Breast epithelium (tissue), 4 donors: ENCODE data around the gene CHSY3. TPM values are rescaled to one million over a fixed set of nuclear protein-coding genes. Genes with fewer than 3 reads are reported as not detected.

Source experiments
- DNase-seq, 2 donors: peaks; one replicate each; pipeline ENCODE4 v3.0.0-alpha.2; 2019; ENCODE audit warnings: low spot score in 2 of 2
- H3K27ac ChIP-seq, 2 donors: fragments of 200-600 bp; sonication (generic) in 1 of 2; one replicate each; pipeline ENCODE4 v1.5.1; 2016 to 2019; ENCODE audit warnings: mild to moderate bottlenecking in 1 of 2
- H3K27me3 ChIP-seq, 2 donors: fragments of 200-600 bp; sonication (generic) in 1 of 2; one replicate each; pipeline versions ENCODE4 v1.5.1 to v1.6.0; 2017 to 2019; ENCODE audit warnings: control low read depth in 1 of 2, mild to moderate bottlenecking in 1 of 2
- H3K36me3 ChIP-seq: fragments of 200-600 bp; one replicate; pipeline ENCODE4 v1.5.1; 2019
- H3K4me1 ChIP-seq, 2 donors: fragments of 200-600 bp; sonication (generic); one replicate each; pipeline ENCODE4 v1.5.1; 2016 to 2019; ENCODE audit warnings: control low read depth in 1 of 2
- H3K4me3 ChIP-seq, 3 donors: fragments of 200-600 bp; sonication (generic); 1 replicate in 2 of 3; 2 replicates in 1 of 3; pipeline ENCODE4 v1.5.1; 2016 to 2019; ENCODE audit warnings: mild to moderate bottlenecking in 3 of 3, moderate library complexity in 2 of 3
- H3K9me3 ChIP-seq, 2 donors: fragments of 200-600 bp; sonication (generic) in 1 of 2; one replicate each; pipeline ENCODE4 v1.5.1; 2016 to 2019; ENCODE audit warnings: control low read depth in 1 of 2
- POLR2A ChIP-seq: fragments of 450-650 bp; IDR thresholded peaks from one replicate; pipeline ENCODE4 v1.6.1; 2016; ENCODE audit warnings: antibody characterized with exemption, mild to moderate bottlenecking, moderate library complexity
- POLR2AphosphoS5 ChIP-seq, 3 donors: sonication (generic); formaldehyde crosslinking; IDR thresholded peaks; one replicate each; pipeline ENCODE4 v1.6.1; 2017; ENCODE audit warnings: antibody characterized with exemption in 3 of 3
- intact Hi-C: fragments of 100-400 bp; cut with DNase I; formaldehyde crosslinking; loops from one replicate; pipeline ENCODE4 v1.15.1; 2023; ENCODE audit warnings: low total_unique reads
- total RNA-seq, 3 donors: library from RNA; depleted of rRNA; stranded (reverse); fragments of >200 nt; gene quantifications; one replicate each; pipeline ENCODE4 v1.1.0, GENCODE V29; 2016
- TF ChIP-seq, protein P1 (sequence below), 3 donors: fragments of 450-650 bp; IDR thresholded peaks; one replicate each; pipeline ENCODE4 v1.5.1; 2016 to 2017; ENCODE audit warnings: antibody characterized with exemption in 3 of 3, mild to moderate bottlenecking in 3 of 3, moderate library complexity in 3 of 3

CHSY3 gene
- total RNA-seq, 3 donors from 2014 or later: 2.5 to 4.9 (median 3.7) TPM

DNA sequence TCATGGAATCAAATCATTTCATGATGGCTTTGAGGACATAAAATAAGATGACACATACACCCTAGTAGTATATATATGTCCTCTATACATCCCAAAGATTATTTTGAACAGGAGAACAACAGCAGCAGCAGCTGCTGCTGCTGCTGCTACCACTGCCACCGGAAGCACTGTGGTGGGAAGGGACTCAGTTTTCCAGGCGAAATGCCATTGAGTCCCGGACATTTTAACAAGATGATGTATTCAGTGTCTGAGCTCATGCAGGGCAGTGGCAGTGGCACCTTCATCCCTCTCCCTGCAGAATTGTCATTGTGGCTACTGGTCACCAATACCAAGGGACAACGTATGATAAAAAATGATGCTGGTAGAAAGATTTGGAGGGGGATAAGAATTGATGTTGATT, 151.3 kb downstream of the CHSY3 start:
- DNase-seq: no peak
- H3K9me3 ChIP-seq: no peaks in the 10 kb centered on the region
- no peak overlapping the region for H3K27ac ChIP-seq
- H3K4me3 ChIP-seq: no peak overlapping the region
- H3K27me3 ChIP-seq: no peaks in the 10 kb centered on the region
- H3K36me3 ChIP-seq: no peaks in the 10 kb centered on the region
- no peaks in the 10 kb centered on the region for H3K4me1 ChIP-seq
- intact Hi-C loops: no loop called here
- TF ChIP-seq POLR2A (no peak), POLR2AphosphoS5 (IDR thresholded peaks at IDR 0.05) (no peak)
- TF ChIP-seq, protein P1, sequence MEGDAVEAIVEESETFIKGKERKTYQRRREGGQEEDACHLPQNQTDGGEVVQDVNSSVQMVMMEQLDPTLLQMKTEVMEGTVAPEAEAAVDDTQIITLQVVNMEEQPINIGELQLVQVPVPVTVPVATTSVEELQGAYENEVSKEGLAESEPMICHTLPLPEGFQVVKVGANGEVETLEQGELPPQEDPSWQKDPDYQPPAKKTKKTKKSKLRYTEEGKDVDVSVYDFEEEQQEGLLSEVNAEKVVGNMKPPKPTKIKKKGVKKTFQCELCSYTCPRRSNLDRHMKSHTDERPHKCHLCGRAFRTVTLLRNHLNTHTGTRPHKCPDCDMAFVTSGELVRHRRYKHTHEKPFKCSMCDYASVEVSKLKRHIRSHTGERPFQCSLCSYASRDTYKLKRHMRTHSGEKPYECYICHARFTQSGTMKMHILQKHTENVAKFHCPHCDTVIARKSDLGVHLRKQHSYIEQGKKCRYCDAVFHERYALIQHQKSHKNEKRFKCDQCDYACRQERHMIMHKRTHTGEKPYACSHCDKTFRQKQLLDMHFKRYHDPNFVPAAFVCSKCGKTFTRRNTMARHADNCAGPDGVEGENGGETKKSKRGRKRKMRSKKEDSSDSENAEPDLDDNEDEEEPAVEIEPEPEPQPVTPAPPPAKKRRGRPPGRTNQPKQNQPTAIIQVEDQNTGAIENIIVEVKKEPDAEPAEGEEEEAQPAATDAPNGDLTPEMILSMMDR (IDR thresholded peaks at IDR 0.05): no peak

DNA sequence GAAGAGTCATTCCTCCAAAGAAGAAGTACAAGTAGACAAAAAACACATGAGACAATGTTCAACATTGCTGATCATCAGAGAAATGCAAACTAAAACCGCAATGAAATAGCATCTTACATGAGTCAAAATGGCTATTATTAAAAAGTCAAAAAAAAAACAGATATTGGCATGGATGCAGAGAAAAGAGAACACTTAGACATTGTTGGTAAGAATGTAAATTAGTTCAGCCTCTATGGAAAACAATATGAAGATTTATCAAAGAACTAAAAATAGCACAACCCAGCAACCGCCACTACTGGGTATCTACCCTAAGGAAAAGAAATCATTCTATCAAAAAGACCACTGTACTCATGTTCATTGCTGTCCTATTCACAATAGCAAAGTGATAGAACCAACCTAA, 157.5 kb downstream of the CHSY3 start:
- Histone ChIP-seq H3K27ac (no peak overlapping the region), H3K36me3 (no peaks in the 10 kb centered on the region), H3K27me3 (no peaks in the 10 kb centered on the region), H3K4me3 (no peak overlapping the region), H3K9me3 (no peaks in the 10 kb centered on the region), H3K4me1 (no peaks in the 10 kb centered on the region)
- TF ChIP-seq POLR2A: no peak
- no peak for TF ChIP-seq POLR2AphosphoS5 (IDR thresholded peaks at IDR 0.05)
- TF ChIP-seq, protein P1 (IDR thresholded peaks at IDR 0.05): no peak
- intact Hi-C loops: no loop called here
- DNase-seq: no peak

DNA sequence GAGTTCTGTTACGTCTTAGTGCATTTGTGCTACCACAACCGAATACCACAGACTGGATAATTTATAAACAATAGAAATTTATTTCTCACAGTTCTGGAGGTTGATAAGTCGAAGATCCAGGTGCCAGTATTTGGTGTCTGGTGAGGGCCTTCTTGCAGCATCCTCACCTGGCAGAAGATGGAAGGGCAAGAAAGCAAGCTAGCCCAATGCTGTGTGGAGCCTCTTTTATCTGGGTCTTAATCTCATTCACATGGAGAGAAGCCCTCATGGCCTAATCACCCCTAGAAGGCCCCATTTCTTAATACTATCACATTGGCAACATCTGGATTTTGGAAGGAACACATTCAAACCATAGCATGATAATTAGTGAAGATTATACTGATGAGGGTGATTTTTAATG, 159.3 kb downstream of the CHSY3 start:
- H3K4me1 ChIP-seq: no peaks in the 10 kb centered on the region
- H3K4me3 ChIP-seq: no peak overlapping the region
- intact Hi-C loops: no loop called here
- H3K9me3 ChIP-seq: no peaks in the 10 kb centered on the region
- DNase-seq: no peak
- no peak overlapping the region for H3K27ac ChIP-seq
- no peaks in the 10 kb centered on the region for H3K27me3 ChIP-seq
- TF ChIP-seq POLR2AphosphoS5 (IDR thresholded peaks at IDR 0.05) (no peak), POLR2A (no peak)
- TF ChIP-seq, protein P1 (IDR thresholded peaks at IDR 0.05): no peak
- H3K36me3 ChIP-seq: no peaks in the 10 kb centered on the region

DNA sequence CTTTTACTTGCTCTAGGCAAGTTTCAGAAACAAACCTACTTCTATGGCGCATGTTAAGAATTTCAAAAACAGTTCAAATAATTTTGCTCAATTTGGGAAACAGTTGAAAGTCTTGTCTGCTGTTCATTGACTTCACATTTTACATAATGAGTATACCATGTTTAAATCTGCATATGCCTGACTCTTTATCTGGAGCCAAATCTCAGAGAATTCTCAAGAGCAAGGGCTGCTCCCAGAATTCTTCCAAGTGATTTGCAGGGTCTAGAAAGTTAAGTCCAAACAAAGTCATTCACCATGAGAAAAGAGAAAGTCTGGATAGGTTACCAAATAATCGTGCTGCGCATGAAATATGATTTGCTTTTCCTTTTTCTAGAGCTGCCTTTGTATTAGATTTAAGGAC, 160.2 kb downstream of the CHSY3 start:
- no peaks in the 10 kb centered on the region for H3K36me3 ChIP-seq
- intact Hi-C loops: no loop called here
- H3K4me1 ChIP-seq: no peaks in the 10 kb centered on the region
- no peak for DNase-seq
- H3K9me3 ChIP-seq: no peaks in the 10 kb centered on the region
- no peaks in the 10 kb centered on the region for H3K27me3 ChIP-seq
- TF ChIP-seq POLR2AphosphoS5 (IDR thresholded peaks at IDR 0.05) (no peak), POLR2A (no peak)
- TF ChIP-seq, protein P1 (IDR thresholded peaks at IDR 0.05): no peak
- H3K27ac ChIP-seq: no peak overlapping the region
- H3K4me3 ChIP-seq: no peak overlapping the region

DNA sequence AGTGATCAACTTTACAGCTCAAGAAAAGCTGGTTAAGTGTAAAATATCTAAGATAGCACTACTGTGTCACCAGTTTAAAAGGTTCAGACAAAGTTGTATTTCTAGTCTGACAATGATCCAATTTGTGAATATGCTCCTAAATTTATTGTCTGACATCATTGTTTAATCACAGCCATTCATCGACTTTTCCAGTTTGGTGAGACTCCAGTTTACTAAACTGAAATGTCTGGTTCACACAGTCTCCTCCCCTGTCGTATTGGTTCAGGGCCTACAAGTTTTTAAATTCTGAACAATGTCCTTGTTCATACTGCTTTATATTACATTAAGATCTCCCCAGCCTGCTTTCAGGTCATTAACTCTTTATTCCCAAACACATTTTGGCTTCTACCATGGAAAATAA, 161.4 kb downstream of the CHSY3 start:
- no peak overlapping the region for H3K4me3 ChIP-seq
- H3K4me1 ChIP-seq: no peaks in the 10 kb centered on the region
- no peaks in the 10 kb centered on the region for H3K9me3 ChIP-seq
- DNase-seq: no peak
- no peak overlapping the region for H3K27ac ChIP-seq
- intact Hi-C loops: no loop called here
- no peaks in the 10 kb centered on the region for H3K27me3 ChIP-seq
- no peak for TF ChIP-seq POLR2AphosphoS5 (IDR thresholded peaks at IDR 0.05)
- no peak for TF ChIP-seq POLR2A
- TF ChIP-seq, protein P1 (IDR thresholded peaks at IDR 0.05): no peak
- no peaks in the 10 kb centered on the region for H3K36me3 ChIP-seq
